PC-9 (cell line): ENCODE measurements around the gene SH3TC1.

ENCODE experiments used
- CTCF ChIP-seq: fragments of 200-600 bp; sonication (generic); conservative IDR thresholded peaks from 2 replicates; pipeline ENCODE4 v1.6.1; 2017; ENCODE audit warnings: mixed run types, antibody characterized with exemption, mild to moderate bottlenecking, moderate library complexity
- EZH2 ChIP-seq: fragments of 200-600 bp; sonication (generic); IDR thresholded peaks from 2 replicates; pipeline ENCODE4 v1.8.0; 2017; ENCODE audit warnings: antibody characterized with exemption, low read depth

- TF ChIP-seq EZH2: no peak
- no peak for TF ChIP-seq CTCF
Measured at GRCh38 chr4:8180310-8181093, 18.6 kb upstream of the SH3TC1 start.
